LNCAP (cell line): ENCODE data around the gene KCNQ5.

Source experiments
- CTCF ChIP-seq: fragments of 450-650 bp; IDR thresholded peaks from 2 replicates; pipeline ENCODE4 v1.5.1; 2017; ENCODE audit warnings: mild to moderate bottlenecking

Gene KCNQ5

GRCh38 chr6:72689107-72689954 is 67.5 kb downstream of the KCNQ5 start:
- TF ChIP-seq CTCF: no peak

GRCh38 chr6:72691249-72691648 is 69.4 kb downstream of the KCNQ5 start:
- no peak for TF ChIP-seq CTCF

- no peak for TF ChIP-seq CTCF
Measured at GRCh38 chr6:72696055-72696454, 74.2 kb downstream of the KCNQ5 start.

GRCh38 chr6:72699159-72699558 is 77.3 kb downstream of the KCNQ5 start:
- no peak for TF ChIP-seq CTCF

- no peak for TF ChIP-seq CTCF
Measured at GRCh38 chr6:72702421-72702820, 80.6 kb downstream of the KCNQ5 start.

- no peak for TF ChIP-seq CTCF
Measured at GRCh38 chr6:72703093-72703492, 81.2 kb downstream of the KCNQ5 start.

- no peak; the same call in 1 of the 2 replicates for TF ChIP-seq CTCF
Measured at GRCh38 chr6:72704979-72705378, 83.1 kb downstream of the KCNQ5 start.
